HepG2 (cell line): Measurements from ENCODE around the gene SLC7A4. TPM values are rescaled to one million over a fixed set of nuclear protein-coding genes. Genes with fewer than 3 reads are reported as not detected.
A peak's percentile ranks its signal among the peaks of the same experiment; 100 is the strongest.

Experiments used
- ATAC-seq: fragments of 200-7000 bp; cut with Tn5 transposase; 3 replicates; pipeline ENCODE4 v1.9.1; 2020; ENCODE audit warnings: mild to moderate bottlenecking, moderate library complexity
- BruUV-seq: library from RNA; stranded (reverse); fragments of 400-500 nt; replicated peaks from 2 replicates; lab custom pipeline; 2021; lab: Mats Ljungman, UMichigan
- CTCF ChIA-PET: fragments of 300-600 bp; formaldehyde crosslinking; extraction: SDS; loops from one replicate; lab custom pipeline; 2021; ENCODE audit warnings: low total read pairs, inconsistent platforms, low intra/inter-chr PET ratio; lab: Yijun Ruan, JAX
- POLR2A ChIA-PET: fragments of 350-600 bp; sonication (Branson Sonifier 250); formaldehyde crosslinking; loops from one replicate; lab custom pipeline; 2020; ENCODE audit warnings: antibody characterized with exemption, inconsistent platforms; lab: Yijun Ruan, JAX
- DNase-seq: peaks from one replicate; pipeline ENCODE4 v3.0.0-alpha.2; 2015; ENCODE audit warnings: low spot score
- FAIRE-seq: peaks from 3 replicates; lab custom pipeline; 2011; peaks lifted over from hg19 to GRCh38; lab: Jason Lieb, UNC
- H2AFZ ChIP-seq: one replicate; pipeline ENCODE4 v1.6.1; 2011; ENCODE audit warnings: low read length, inconsistent platforms
- H3K27ac ChIP-seq: fragments of 300-600 bp; 3 replicates; pipeline ENCODE4 v1.8.0; 2011; ENCODE audit warnings: mixed run types, mild to moderate bottlenecking, mixed read lengths, low read length, inconsistent platforms; ENCODE audit not compliant: insufficient read depth; ENCODE audit errors: extremely low read length
- H3K27me3 ChIP-seq, 2 experiments: fragments of 200-600 bp in 1 of 2; 2 replicates in 1 of 2; 3 replicates in 1 of 2; pipeline versions ENCODE4 v1.6.0 to v1.8.0; 2011; ENCODE audit warnings: low read length in 2 of 2, mild to moderate bottlenecking in 2 of 2, moderate library complexity in 2 of 2, inconsistent platforms in 1 of 2; ENCODE audit not compliant: insufficient read depth in 2 of 2, control insufficient read depth in 1 of 2
- H3K36me3 ChIP-seq, 2 experiments: fragments of 200-600 bp in 1 of 2; replicated peaks in 1 of 2; 2 replicates in 1 of 2; 3 replicates in 1 of 2; pipeline versions ENCODE4 v1.5.1 to v1.8.0; 2011; ENCODE audit warnings: low read length in 2 of 2, inconsistent platforms in 1 of 2; ENCODE audit not compliant: insufficient read depth in 2 of 2, control insufficient read depth in 1 of 2
- H3K4me1 ChIP-seq: 2 replicates; pipeline ENCODE4 v1.5.1; 2012; ENCODE audit warnings: low read length, inconsistent platforms; ENCODE audit not compliant: insufficient read depth
- H3K4me2 ChIP-seq: 2 replicates; pipeline ENCODE4 v1.6.0; 2011; ENCODE audit warnings: low read depth, low read length, inconsistent platforms
- H3K4me3 ChIP-seq, 3 experiments: fragments of 200-600 bp in 1 of 3; sonication (generic), shearing (Covaris generic) in 1 of 3; replicated peaks in 1 of 3; 2 replicates each; pipeline ENCODE4 v1.5.1; 2011 to 2016; ENCODE audit warnings: low read length in 3 of 3, inconsistent platforms in 2 of 3, low read depth in 2 of 3, mild to moderate bottlenecking in 2 of 3, control low read depth in 1 of 3, mixed read lengths in 1 of 3; ENCODE audit not compliant: insufficient read depth in 1 of 3
- H3K79me2 ChIP-seq: one replicate; pipeline ENCODE4 v1.6.1; 2011; ENCODE audit warnings: low read length, inconsistent platforms; ENCODE audit not compliant: insufficient read depth
- H3K9ac ChIP-seq: 2 replicates; pipeline ENCODE4 v1.6.0; 2011; ENCODE audit warnings: mild to moderate bottlenecking, low read depth, low read length, inconsistent platforms; ENCODE audit not compliant: insufficient read depth
- H3K9me3 ChIP-seq: 2 replicates; pipeline ENCODE4 v1.5.1; 2012; ENCODE audit warnings: mild to moderate bottlenecking, low read length
- H4K20me1 ChIP-seq: 2 replicates; pipeline ENCODE4 v1.6.0; 2011; ENCODE audit warnings: inconsistent platforms, mild to moderate bottlenecking, low read length, moderate library complexity; ENCODE audit not compliant: insufficient read depth
- CTCF ChIP-seq: sonication (generic); formaldehyde crosslinking; IDR thresholded peaks from 2 replicates; pipeline ENCODE4 v1.5.0; 2020; ENCODE audit warnings: mild to moderate bottlenecking, missing genetic modification reagents, moderate library complexity
- NFKB2 ChIP-seq: sonication (generic); formaldehyde crosslinking; IDR thresholded peaks from 2 replicates; pipeline ENCODE4 v1.4.0; 2020; ENCODE audit warnings: missing genetic modification reagents, borderline replicate concordance
- PLSCR1 ChIP-seq: sonication (generic); formaldehyde crosslinking; IDR thresholded peaks from 2 replicates; pipeline ENCODE4 v1.5.0; 2020; ENCODE audit warnings: missing genetic modification reagents, mild to moderate bottlenecking, borderline replicate concordance
- RBM22 ChIP-seq: fragments of 200-400 bp; formaldehyde crosslinking; optimal IDR thresholded peaks from 2 replicates; pipeline ENCODE3; 2017; ENCODE audit warnings: mild to moderate bottlenecking, low read length, moderate library complexity
- STAG1 ChIP-seq: sonication (generic); formaldehyde crosslinking; IDR thresholded peaks from 2 replicates; pipeline ENCODE4 v1.4.0; 2020; ENCODE audit warnings: missing genetic modification reagents
- TRIM24 ChIP-seq: sonication (generic); formaldehyde crosslinking; IDR thresholded peaks from 2 replicates; pipeline ENCODE4 v1.8.0; 2022; ENCODE audit warnings: mild to moderate bottlenecking, missing genetic modification reagents
- XRCC5 ChIP-seq: fragments of 200-400 bp; formaldehyde crosslinking; optimal IDR thresholded peaks from 2 replicates; pipeline ENCODE3; 2017; ENCODE audit warnings: mild to moderate bottlenecking, low read length
- ZFX ChIP-seq: sonication (generic); formaldehyde crosslinking; IDR thresholded peaks from 2 replicates; pipeline ENCODE4 v1.4.0; 2020; ENCODE audit warnings: mild to moderate bottlenecking, low read depth, missing genetic modification reagents, moderate library complexity
- ZFY ChIP-seq: sonication (generic); formaldehyde crosslinking; IDR thresholded peaks from 2 replicates; pipeline ENCODE4 v1.4.0; 2020; ENCODE audit warnings: missing genetic modification reagents
- ZNF138 ChIP-seq: sonication (generic); formaldehyde crosslinking; IDR thresholded peaks from 2 replicates; pipeline ENCODE4 v1.5.0; 2020; ENCODE audit warnings: mild to moderate bottlenecking, low read depth, missing genetic modification reagents
- ZNF777 ChIP-seq: sonication (generic); formaldehyde crosslinking; IDR thresholded peaks from 2 replicates; pipeline ENCODE4 v1.4.0; 2020; ENCODE audit warnings: missing genetic modification reagents
- WGBS: methylation state at CpG from one replicate; pipeline ENCODE4 v1.1.6; 2017; ENCODE audit warnings: low lambda C conversion rate; 5-methylcytosine and 5-hydroxymethylcytosine counted together
- in situ Hi-C: cut with HindIII; loops from 2 replicates; pipeline ENCODE4 v1.10.0; 2017; ENCODE audit warnings: low pct_unique_long_range_greater_than_20kb; ENCODE audit not compliant: extremely low pct_ligation_motif_present
- intact Hi-C: fragments of 100-400 bp; cut with micrococcal nuclease; formaldehyde crosslinking; loops from one replicate; pipeline ENCODE4 v1.10.0; 2022; ENCODE audit not compliant: unreplicated experiment
- polyA plus RNA-seq, 8 experiments: library from polyadenylated mRNA; depleted of rRNA in 3 of 8; stranded (reverse) in 7 of 8; unstranded in 1 of 8; fragments of >200 nt; fragmentation: Illumina TruSeq in 4 of 8; extraction: Trizol in 4 of 8; gene quantifications; 2 replicates each; pipeline versions ENCODE4 v1.2.1 to v1.2.3, GENCODE V29; 2011 to 2016; ENCODE audit warnings: low read depth in 4 of 8, missing spikeins in 1 of 8, mixed read lengths in 1 of 8; ENCODE audit not compliant: insufficient read depth in 1 of 8
- total RNA-seq, 5 experiments: library from RNA; depleted of rRNA; stranded (reverse); fragments of >200 nt; fragmentation: Illumina TruSeq; extraction: Trizol; gene quantifications; 2 replicates each; pipeline ENCODE4 v1.2.3, GENCODE V29; 2016; ENCODE audit warnings: low read depth in 1 of 5
- TF ChIP-seq, protein P1 (sequence below): sonication (generic); formaldehyde crosslinking; IDR thresholded peaks from 2 replicates; pipeline ENCODE4 v1.5.0; 2020; ENCODE audit warnings: mild to moderate bottlenecking, missing genetic modification reagents

The SLC7A4 gene
- total and polyA plus RNA-seq, 2 of the 13 experiments (the other 11 are each of a cell fraction or from before 2014, with no cell fraction given) = not detected

DNA sequence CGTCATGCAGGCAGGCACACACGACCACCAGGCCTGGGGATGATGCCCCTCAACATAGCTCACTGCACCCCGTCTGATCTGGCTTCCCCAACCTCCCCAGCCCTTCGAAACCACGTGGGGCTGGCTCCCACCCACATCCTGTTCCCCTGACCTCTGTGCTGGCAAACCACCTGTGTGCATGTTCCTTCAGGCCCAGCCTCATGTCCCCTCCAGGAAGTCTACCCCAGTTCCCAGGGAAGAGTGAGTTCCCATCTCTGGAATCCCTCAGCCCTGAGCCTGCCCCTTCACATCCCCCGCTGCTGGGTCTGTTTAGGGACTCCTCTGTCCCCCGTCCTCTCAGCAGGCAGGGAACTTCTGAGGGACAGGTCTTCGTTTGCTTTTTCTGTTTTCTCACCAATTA lies 7.1 kb downstream of the SLC7A4 start (continued):
- TF ChIP-seq, protein P1, sequence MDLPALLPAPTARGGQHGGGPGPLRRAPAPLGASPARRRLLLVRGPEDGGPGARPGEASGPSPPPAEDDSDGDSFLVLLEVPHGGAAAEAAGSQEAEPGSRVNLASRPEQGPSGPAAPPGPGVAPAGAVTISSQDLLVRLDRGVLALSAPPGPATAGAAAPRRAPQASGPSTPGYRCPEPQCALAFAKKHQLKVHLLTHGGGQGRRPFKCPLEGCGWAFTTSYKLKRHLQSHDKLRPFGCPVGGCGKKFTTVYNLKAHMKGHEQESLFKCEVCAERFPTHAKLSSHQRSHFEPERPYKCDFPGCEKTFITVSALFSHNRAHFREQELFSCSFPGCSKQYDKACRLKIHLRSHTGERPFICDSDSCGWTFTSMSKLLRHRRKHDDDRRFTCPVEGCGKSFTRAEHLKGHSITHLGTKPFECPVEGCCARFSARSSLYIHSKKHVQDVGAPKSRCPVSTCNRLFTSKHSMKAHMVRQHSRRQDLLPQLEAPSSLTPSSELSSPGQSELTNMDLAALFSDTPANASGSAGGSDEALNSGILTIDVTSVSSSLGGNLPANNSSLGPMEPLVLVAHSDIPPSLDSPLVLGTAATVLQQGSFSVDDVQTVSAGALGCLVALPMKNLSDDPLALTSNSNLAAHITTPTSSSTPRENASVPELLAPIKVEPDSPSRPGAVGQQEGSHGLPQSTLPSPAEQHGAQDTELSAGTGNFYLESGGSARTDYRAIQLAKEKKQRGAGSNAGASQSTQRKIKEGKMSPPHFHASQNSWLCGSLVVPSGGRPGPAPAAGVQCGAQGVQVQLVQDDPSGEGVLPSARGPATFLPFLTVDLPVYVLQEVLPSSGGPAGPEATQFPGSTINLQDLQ (CRISPR knock-in tag) = no peak
- TF ChIP-seq PLSCR1 (no peak), RBM22 (no peak)

GRCh38 chr22:21022955-21023614 lies 9.3 kb downstream of the SLC7A4 start:
- CTCF ChIA-PET = no interaction called here
- DNase-seq = no peak
- no peak overlapping the region for H3K9ac ChIP-seq
- H3K36me3 ChIP-seq = no peaks in the 10 kb centered on the region
- H3K27ac ChIP-seq = no peak overlapping the region
- 24% methylated on average over 12 of the region's 13 CpGs for WGBS
- TF ChIP-seq ZNF138 (no peak), ZNF777 (CRISPR knock-in tag) (no peak), XRCC5 (peak; percentile 31), CTCF (CRISPR knock-in tag) (peak; percentile 40), ZFX (CRISPR knock-in tag) (0 out of 2 replicates have a peak, but pooled peaks have one; percentile 23), NFKB2 (CRISPR knock-in tag) (no peak), TRIM24 (CRISPR knock-in tag) (no peak), STAG1 (CRISPR knock-in tag) (0 out of 2 replicates have a peak, but pooled peaks have one; percentile 10), ZFY (CRISPR knock-in tag) (0 out of 2 replicates have a peak, but pooled peaks have one; percentile 36)
- TF ChIP-seq, all 625 proteins: peak for 5
- POLR2A ChIA-PET = no interaction called here
- intact Hi-C loops (no loop called here), in situ Hi-C loops (no loop called here)
- BruUV-seq = no TSS peak
- H2AFZ ChIP-seq = no peak overlapping the region
- H3K4me2 ChIP-seq = no peak overlapping the region
- peaks cover 14% of the 10 kb centered on the region for H3K4me1 ChIP-seq
- no peak overlapping the region for H3K4me3 ChIP-seq
- peak; percentile 74 for ATAC-seq
- H3K79me2 ChIP-seq = no peaks in the 10 kb centered on the region
- H3K27me3 ChIP-seq = peaks cover 5 to 43% of the 10 kb centered on the region in 2 experiments; a peak in 4 of 5 replicates
- no peaks in the 10 kb centered on the region for H4K20me1 ChIP-seq
- FAIRE-seq = no peak
- no peaks in the 10 kb centered on the region for H3K9me3 ChIP-seq
